ENCODE measurements around the gene KRT71. TPM values are rescaled to one million over a fixed set of nuclear protein-coding genes. Genes with fewer than 3 reads are reported as not detected.

Gene KRT71
- total RNA-seq, 1 experiment from 2014 or later, result not detected

DNA sequence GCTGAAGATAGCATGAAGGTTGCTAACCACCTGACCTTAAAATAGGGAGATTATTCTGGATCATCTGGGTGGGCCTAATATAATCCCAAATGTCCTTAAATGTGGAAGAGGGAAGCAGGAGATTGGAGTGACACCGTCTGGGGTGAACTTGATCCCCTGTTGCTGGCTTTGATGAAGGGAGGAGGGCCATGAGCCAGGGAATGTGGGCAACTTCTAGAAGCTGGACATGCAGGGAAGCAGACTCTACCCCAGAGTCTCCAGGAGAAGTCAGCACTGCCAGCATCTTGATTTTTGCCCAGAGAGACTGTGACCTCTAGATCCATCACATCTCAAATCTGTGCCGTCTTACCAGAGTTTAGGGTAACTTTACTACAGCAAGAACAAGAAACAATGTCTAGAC lies 23.5 kb downstream of the KRT71 start:
- Histone ChIP-seq H3K79me2 (ENCODE audit: insufficient read depth, low read length) (no peaks in the 10 kb centered on the region), H3K4me2 (ENCODE audit: low read length) (no peak overlapping the region), H3K9me3 (ENCODE audit: control insufficient read depth in 1 of 2, insufficient read depth in 1 of 2, low read depth in 1 of 2, low read length in 2 of 2) (no peaks in the 10 kb centered on the region), H3K27ac (ENCODE audit: low read depth, low read length) (no peak overlapping the region), H4K20me1 (ENCODE audit: insufficient read depth) (no peaks in the 10 kb centered on the region), H3K4me3 (replicated peaks in 1 of 2; ENCODE audit: low read depth in 1 of 2, low read length in 2 of 2) (no peak overlapping the region), H3K36me3 (ENCODE audit: control insufficient read depth in 1 of 2, insufficient read depth in 2 of 2, low read length in 2 of 2) (no peaks in the 10 kb centered on the region), H2AFZ (ENCODE audit: low read depth, low read length, poor library complexity, severe bottlenecking) (no peak overlapping the region), H3K9ac (ENCODE audit: low read length) (no peak overlapping the region), H3K9me2 (ENCODE audit: insufficient read depth) (no peaks in the 10 kb centered on the region), H3K4me1 (ENCODE audit: control insufficient read depth in 1 of 2, insufficient read depth in 2 of 2, low read length in 2 of 2) (peaks cover 0 to 16% of the 10 kb centered on the region in 2 experiments; a peak in 2 of 4 replicates), H3K27me3 (ENCODE audit: insufficient read depth, low read length) (no peaks in the 10 kb centered on the region)
- POLR2A ChIA-PET, result no interaction called here
- ATAC-seq (no peak), DNase-seq (ENCODE audit: low read depth, low spot score) (no peak)
- CTCF ChIA-PET, result no interaction called here
- BruUV-seq (replicated peaks), result no TSS peak
- intact Hi-C loops (cut with micrococcal nuclease), result no loop called here
- RAD21 ChIA-PET (ENCODE audit: low non-redundant PET in 1 of 2, low total read pairs in 2 of 2, uncharacterized antibody in 2 of 2, unreplicated experiment in 2 of 2), result no interaction called here
- no peak for TF ChIP-seq EZH2 (IDR thresholded peaks at IDR 0.05)
- TF ChIP-seq JUND (IDR thresholded peaks at IDR 0.05), result no peak
- no peak for TF ChIP-seq POLR2A (IDR thresholded peaks at IDR 0.05; ENCODE audit: borderline replicate concordance, extremely low read depth, insufficient read depth, insufficient read length)
- TF ChIP-seq, protein P1, sequence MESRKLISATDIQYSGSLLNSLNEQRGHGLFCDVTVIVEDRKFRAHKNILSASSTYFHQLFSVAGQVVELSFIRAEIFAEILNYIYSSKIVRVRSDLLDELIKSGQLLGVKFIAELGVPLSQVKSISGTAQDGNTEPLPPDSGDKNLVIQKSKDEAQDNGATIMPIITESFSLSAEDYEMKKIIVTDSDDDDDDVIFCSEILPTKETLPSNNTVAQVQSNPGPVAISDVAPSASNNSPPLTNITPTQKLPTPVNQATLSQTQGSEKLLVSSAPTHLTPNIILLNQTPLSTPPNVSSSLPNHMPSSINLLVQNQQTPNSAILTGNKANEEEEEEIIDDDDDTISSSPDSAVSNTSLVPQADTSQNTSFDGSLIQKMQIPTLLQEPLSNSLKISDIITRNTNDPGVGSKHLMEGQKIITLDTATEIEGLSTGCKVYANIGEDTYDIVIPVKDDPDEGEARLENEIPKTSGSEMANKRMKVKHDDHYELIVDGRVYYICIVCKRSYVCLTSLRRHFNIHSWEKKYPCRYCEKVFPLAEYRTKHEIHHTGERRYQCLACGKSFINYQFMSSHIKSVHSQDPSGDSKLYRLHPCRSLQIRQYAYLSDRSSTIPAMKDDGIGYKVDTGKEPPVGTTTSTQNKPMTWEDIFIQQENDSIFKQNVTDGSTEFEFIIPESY (IDR thresholded peaks at IDR 0.05; ENCODE audit: extremely low read depth, insufficient replicate concordance, low read length), result no peak
- TF ChIP-seq ZFX (IDR thresholded peaks at IDR 0.05), result no peak
- TF ChIP-seq EGR1 (IDR thresholded peaks at IDR 0.05; ENCODE audit: low read depth), result no peak
- no peak for TF ChIP-seq FOSL1 (IDR thresholded peaks at IDR 0.05; ENCODE audit: low read depth)
- TF ChIP-seq TCF7L2 (IDR thresholded peaks at IDR 0.05; ENCODE audit: borderline replicate concordance, extremely low read depth, insufficient read depth, insufficient read length), result no peak
- TF ChIP-seq, protein P2, sequence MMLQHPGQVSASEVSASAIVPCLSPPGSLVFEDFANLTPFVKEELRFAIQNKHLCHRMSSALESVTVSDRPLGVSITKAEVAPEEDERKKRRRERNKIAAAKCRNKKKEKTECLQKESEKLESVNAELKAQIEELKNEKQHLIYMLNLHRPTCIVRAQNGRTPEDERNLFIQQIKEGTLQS (IDR thresholded peaks at IDR 0.05), result no peak
- no peak for TF ChIP-seq POLR2AphosphoS5 (IDR thresholded peaks at IDR 0.05; ENCODE audit: low read depth, low read length)
- TF ChIP-seq CBX3 (IDR thresholded peaks at IDR 0.05; ENCODE audit: low read depth), result no peak
